Activated CD4-positive, alpha-beta memory T cell treated with anti-CD3 and anti-CD28 coated beads, Interleukin-2, amount 10 ng/mL, durations not matched to agents 7 days and 5 days (primary cell): ENCODE data around the gene KCNMA1. TPM values are rescaled to one million over a fixed set of nuclear protein-coding genes. Genes with fewer than 3 reads are reported as not detected.

Experiments
- CTCF ChIA-PET: fragments of 350-600 bp; sonication (Branson Sonifier 250); formaldehyde crosslinking; loops from one replicate; lab custom pipeline; 2021; ENCODE audit warnings: antibody characterized with exemption, inconsistent platforms; lab: Charles Lee
- POLR2A ChIA-PET: fragments of 350-600 bp; sonication (Branson Sonifier 250); formaldehyde crosslinking; loops from one replicate; lab custom pipeline; 2021; ENCODE audit warnings: antibody characterized with exemption; lab: Charles Lee
- DNase-seq: peaks from one replicate; pipeline ENCODE4 v3.0.0-alpha.2; 2020
- H3K27ac Mint-ChIP-seq: one replicate; pipeline ENCODE4 v1.8.0; 2021; ENCODE audit warnings: mild to moderate bottlenecking, mixed read lengths
- H3K27me3 Mint-ChIP-seq: one replicate; pipeline ENCODE4 v1.8.0; 2021; ENCODE audit warnings: mixed read lengths
- H3K36me3 Mint-ChIP-seq: one replicate; pipeline ENCODE4 v1.8.0; 2021; ENCODE audit warnings: low read depth, mixed read lengths
- H3K4me1 Mint-ChIP-seq: one replicate; pipeline ENCODE4 v1.8.0; 2021; ENCODE audit warnings: mixed read lengths
- H3K4me3 Mint-ChIP-seq: one replicate; pipeline ENCODE4 v1.8.0; 2021; ENCODE audit warnings: mild to moderate bottlenecking, mixed read lengths
- H3K9me3 Mint-ChIP-seq: one replicate; pipeline ENCODE4 v1.8.0; 2021; ENCODE audit warnings: mixed read lengths
- total RNA-seq, 2 experiments: library from RNA; stranded (reverse); gene quantifications; one replicate each; pipeline ENCODE4 v1.2.3, GENCODE V29; 2021

The KCNMA1 gene
- total RNA-seq, 2 experiments from 2014 or later: 0.25 to 0.38 TPM

GRCh38 chr10:77282163-77282562 lies 355.4 kb downstream of the KCNMA1 start:
- Mint-ChIP-seq H3K36me3 (no peaks in the 10 kb centered on the region), H3K27me3 (no peaks in the 10 kb centered on the region), H3K4me3 (no peak overlapping the region), H3K9me3 (no peaks in the 10 kb centered on the region), H3K4me1 (no peaks in the 10 kb centered on the region), H3K27ac (no peak overlapping the region)
- ChIA-PET CTCF (no interaction called here), POLR2A (no interaction called here)
- no peak for DNase-seq

- no peaks in the 10 kb centered on the region for H3K27me3 Mint-ChIP-seq
- H3K27ac Mint-ChIP-seq: no peak overlapping the region
- H3K36me3 Mint-ChIP-seq: no peaks in the 10 kb centered on the region
- ChIA-PET CTCF (no interaction called here), POLR2A (no interaction called here)
- H3K4me1 Mint-ChIP-seq: no peaks in the 10 kb centered on the region
- no peaks in the 10 kb centered on the region for H3K9me3 Mint-ChIP-seq
- H3K4me3 Mint-ChIP-seq: no peak overlapping the region
- DNase-seq: no peak
These were observed 355.9 kb downstream of the KCNMA1 start for GRCh38 chr10:77281719-77282118.

- Mint-ChIP-seq H3K4me1 (no peaks in the 10 kb centered on the region), H3K4me3 (no peak overlapping the region), H3K27me3 (no peaks in the 10 kb centered on the region), H3K9me3 (no peaks in the 10 kb centered on the region), H3K27ac (no peak overlapping the region), H3K36me3 (no peaks in the 10 kb centered on the region)
- no peak for DNase-seq
- ChIA-PET POLR2A (no interaction called here), CTCF (no interaction called here)
These were observed 358.4 kb downstream of the KCNMA1 start for GRCh38 chr10:77279207-77279606.

GRCh38 chr10:77274046-77274795 lies 363.4 kb downstream of the KCNMA1 start:
- Mint-ChIP-seq H3K27ac (no peak overlapping the region), H3K36me3 (no peaks in the 10 kb centered on the region), H3K9me3 (no peaks in the 10 kb centered on the region), H3K27me3 (no peaks in the 10 kb centered on the region), H3K4me1 (no peaks in the 10 kb centered on the region), H3K4me3 (no peak overlapping the region)
- ChIA-PET CTCF (no interaction called here), POLR2A (no interaction called here)
- no peak for DNase-seq

- POLR2A ChIA-PET: no interaction called here
- Mint-ChIP-seq H3K27me3 (peaks cover 6% of the 10 kb centered on the region), H3K4me3 (no peak overlapping the region), H3K4me1 (peaks cover 7% of the 10 kb centered on the region), H3K9me3 (no peaks in the 10 kb centered on the region), H3K36me3 (no peaks in the 10 kb centered on the region), H3K27ac (no peak overlapping the region)
- no peak for DNase-seq
- CTCF ChIA-PET: no interaction called here
These were observed 368.4 kb downstream of the KCNMA1 start for GRCh38 chr10:77269163-77269562.

- Mint-ChIP-seq H3K27ac (no peak overlapping the region), H3K36me3 (no peaks in the 10 kb centered on the region), H3K27me3 (peaks cover 9% of the 10 kb centered on the region), H3K4me3 (no peak overlapping the region), H3K4me1 (peaks cover 11% of the 10 kb centered on the region), H3K9me3 (no peaks in the 10 kb centered on the region)
- no peak for DNase-seq
- CTCF ChIA-PET: no interaction called here
- POLR2A ChIA-PET: no interaction called here
These were observed 368.9 kb downstream of the KCNMA1 start for GRCh38 chr10:77268721-77269120.

- H3K9me3 Mint-ChIP-seq: no peaks in the 10 kb centered on the region
- H3K4me1 Mint-ChIP-seq: peaks cover 13% of the 10 kb centered on the region
- H3K27me3 Mint-ChIP-seq: peaks cover 15% of the 10 kb centered on the region
- H3K4me3 Mint-ChIP-seq: no peak overlapping the region
- no peaks in the 10 kb centered on the region for H3K36me3 Mint-ChIP-seq
- no peak for DNase-seq
- no peak overlapping the region for H3K27ac Mint-ChIP-seq
- ChIA-PET CTCF (no interaction called here), POLR2A (no interaction called here)
These were observed 369.6 kb downstream of the KCNMA1 start for GRCh38 chr10:77267703-77268675.

GRCh38 chr10:77266242-77266641 lies 371.4 kb downstream of the KCNMA1 start:
- CTCF ChIA-PET: no interaction called here
- no peak overlapping the region for H3K4me3 Mint-ChIP-seq
- no peak for DNase-seq
- H3K36me3 Mint-ChIP-seq: no peaks in the 10 kb centered on the region
- H3K4me1 Mint-ChIP-seq: peaks cover 13% of the 10 kb centered on the region
- no peaks in the 10 kb centered on the region for H3K9me3 Mint-ChIP-seq
- no peak overlapping the region for H3K27ac Mint-ChIP-seq
- peaks cover 18% of the 10 kb centered on the region for H3K27me3 Mint-ChIP-seq
- POLR2A ChIA-PET: no interaction called here

- Mint-ChIP-seq H3K36me3 (no peaks in the 10 kb centered on the region), H3K9me3 (no peaks in the 10 kb centered on the region)
These were observed 373.1 kb downstream of the KCNMA1 start for GRCh38 chr10:77264527-77264926.

GRCh38 chr10:77264107-77264506 lies 373.5 kb downstream of the KCNMA1 start:
- no peak overlapping the region for H3K4me3 Mint-ChIP-seq
- peaks cover 18% of the 10 kb centered on the region for H3K27me3 Mint-ChIP-seq
- DNase-seq: no peak
- no peaks in the 10 kb centered on the region for H3K36me3 Mint-ChIP-seq
- peak overlapping the region; percentile 6 for H3K27ac Mint-ChIP-seq
- no peaks in the 10 kb centered on the region for H3K9me3 Mint-ChIP-seq
- ChIA-PET POLR2A (no interaction called here), CTCF (no interaction called here)
- peaks cover 13% of the 10 kb centered on the region for H3K4me1 Mint-ChIP-seq

More at GRCh38 chr10:77264527-77264926, 373.1 kb downstream of the KCNMA1 start:
- Mint-ChIP-seq H3K27ac (peak overlapping the region; percentile 42), H3K27me3 (peaks cover 18% of the 10 kb centered on the region), H3K4me3 (no peak overlapping the region), H3K4me1 (peaks cover 13% of the 10 kb centered on the region)
- no peak for DNase-seq
- CTCF ChIA-PET: no interaction called here
- POLR2A ChIA-PET: no interaction called here

GRCh38 chr10:77263700-77264099 lies 373.9 kb downstream of the KCNMA1 start:
- Mint-ChIP-seq H3K9me3 (no peaks in the 10 kb centered on the region), H3K4me1 (peaks cover 13% of the 10 kb centered on the region), H3K4me3 (no peak overlapping the region), H3K36me3 (no peaks in the 10 kb centered on the region), H3K27me3 (peaks cover 18% of the 10 kb centered on the region), H3K27ac (no peak overlapping the region)
- ChIA-PET CTCF (no interaction called here), POLR2A (no interaction called here)
- no peak for DNase-seq

GRCh38 chr10:77261146-77261545 lies 376.5 kb downstream of the KCNMA1 start:
- peaks cover 18% of the 10 kb centered on the region for H3K27me3 Mint-ChIP-seq
- H3K27ac Mint-ChIP-seq: no peak overlapping the region
- H3K4me3 Mint-ChIP-seq: no peak overlapping the region
- POLR2A ChIA-PET: no interaction called here
- no peaks in the 10 kb centered on the region for H3K36me3 Mint-ChIP-seq
- CTCF ChIA-PET: no interaction called here
- no peaks in the 10 kb centered on the region for H3K9me3 Mint-ChIP-seq
- H3K4me1 Mint-ChIP-seq: peaks cover 13% of the 10 kb centered on the region
- no peak for DNase-seq

- H3K36me3 Mint-ChIP-seq: no peaks in the 10 kb centered on the region
- H3K27ac Mint-ChIP-seq: no peak overlapping the region
- H3K27me3 Mint-ChIP-seq: peaks cover 14% of the 10 kb centered on the region
- no peak overlapping the region for H3K4me3 Mint-ChIP-seq
- ChIA-PET POLR2A (no interaction called here), CTCF (no interaction called here)
- H3K9me3 Mint-ChIP-seq: no peaks in the 10 kb centered on the region
- DNase-seq: no peak
- H3K4me1 Mint-ChIP-seq: peaks cover 8% of the 10 kb centered on the region
These were observed 378.3 kb downstream of the KCNMA1 start for GRCh38 chr10:77259171-77259874.
